Stimulated activated CD8-positive, alpha-beta memory T cell treated with anti-CD3 and anti-CD28 coated beads, Interleukin-12 subunit alpha, Interleukin-12 subunit beta, amount 100 ng/mL, for 4 hours (primary cell): ENCODE results near the gene LPIN2.
"Not testable (repeated sequence)": the region's sequence is repeated elsewhere in the genome, so short reads cannot be mapped to it uniquely, and the experiment has no call there.

Source experiments
- DNase-seq: peaks from one replicate; pipeline ENCODE4 v3.0.0-alpha.2; 2020; ENCODE audit warnings: low read depth

LPIN2 gene

GRCh38 chr18:3003766-3004165 lies 9.2 kb downstream of the LPIN2 start:
- not testable (repeated sequence) for DNase-seq

- DNase-seq = no peak
Measured at GRCh38 chr18:3002732-3003131, 10.2 kb downstream of the LPIN2 start.

- no peak for DNase-seq
Measured at GRCh38 chr18:2998644-2999043, 14.3 kb downstream of the LPIN2 start.

- DNase-seq = no peak
Measured at GRCh38 chr18:2997846-2998564, 14.9 kb downstream of the LPIN2 start.

GRCh38 chr18:2997429-2997828 lies 15.5 kb downstream of the LPIN2 start:
- DNase-seq = no peak

GRCh38 chr18:2994603-2995432 lies 18.1 kb downstream of the LPIN2 start:
- DNase-seq = peak; percentile 43

- DNase-seq = no peak
Measured at GRCh38 chr18:2994020-2994589, 18.8 kb downstream of the LPIN2 start.

GRCh38 chr18:2992995-2993877 lies 19.7 kb downstream of the LPIN2 start:
- DNase-seq = no peak

GRCh38 chr18:2990956-2991640 lies 21.8 kb downstream of the LPIN2 start:
- DNase-seq = no peak

GRCh38 chr18:2987876-2988790 lies 24.8 kb downstream of the LPIN2 start:
- DNase-seq = no peak

GRCh38 chr18:2986150-2986865 lies 26.6 kb downstream of the LPIN2 start:
- DNase-seq = no peak

GRCh38 chr18:2985628-2986027 lies 27.3 kb downstream of the LPIN2 start:
- DNase-seq = no peak

GRCh38 chr18:2984703-2985261 lies 28.2 kb downstream of the LPIN2 start:
- DNase-seq = no peak

GRCh38 chr18:2984091-2984490 lies 28.9 kb downstream of the LPIN2 start:
- DNase-seq = no peak

- no peak for DNase-seq
Measured at GRCh38 chr18:2983296-2983695, 29.6 kb downstream of the LPIN2 start.

GRCh38 chr18:2982452-2983269 lies 30.3 kb downstream of the LPIN2 start:
- no peak for DNase-seq

- DNase-seq = no peak
Measured at GRCh38 chr18:2982022-2982421, 30.9 kb downstream of the LPIN2 start.

GRCh38 chr18:2981212-2981728 lies 31.7 kb downstream of the LPIN2 start:
- DNase-seq = no peak
